HEK293 (cell line): ENCODE measurements around the gene SLC39A10.

ENCODE experiments used
- CTCF ChIA-PET: fragments of 350-600 bp; formaldehyde crosslinking; extraction: SDS; loops from one replicate; lab custom pipeline; 2021; ENCODE audit warnings: antibody characterized with exemption; lab: Yijun Ruan, JAX
- POLR2A ChIA-PET: fragments of 300-600 bp; formaldehyde crosslinking; extraction: SDS; loops from one replicate; lab custom pipeline; 2020; ENCODE audit warnings: antibody characterized with exemption, inconsistent platforms; lab: Yijun Ruan, JAX
- H3K27ac ChIP-seq: fragments of 200-500 bp; sonication (Bioruptor generic); 2 replicates; pipeline ENCODE4 v1.5.1; 2014; ENCODE audit warnings: low read depth, low read length, control low read depth, inconsistent platforms; ENCODE audit errors: extremely low read depth
- H3K36me3 ChIP-seq, 2 experiments: fragments of 200-500 bp in 1 of 2; sonication (Bioruptor generic) in 1 of 2; 1 replicate in 1 of 2; 2 replicates in 1 of 2; pipeline ENCODE4 v1.5.1; 2014 to 2017; ENCODE audit warnings: inconsistent platforms in 2 of 2, low read length in 2 of 2; ENCODE audit not compliant: control insufficient read depth in 2 of 2, insufficient read depth in 1 of 2
- H3K4me1 ChIP-seq: fragments of 200-500 bp; sonication (Bioruptor generic); 2 replicates; pipeline ENCODE4 v1.5.1; 2014; ENCODE audit warnings: mild to moderate bottlenecking, low read length, inconsistent platforms; ENCODE audit not compliant: control insufficient read depth, insufficient read depth
- H3K4me3 ChIP-seq: 2 replicates; pipeline ENCODE4 v1.5.1; 2011; ENCODE audit warnings: low read depth, mild to moderate bottlenecking, control low read depth, low read length, moderate library complexity
- H3K9me3 ChIP-seq: fragments of 200-500 bp; sonication (Bioruptor generic); 2 replicates; pipeline ENCODE4 v1.5.1; 2014; ENCODE audit warnings: low read depth, low read length, inconsistent platforms; ENCODE audit not compliant: control insufficient read depth, insufficient read depth
- INSM2 ChIP-seq: fragments of 450-650 bp; formaldehyde crosslinking; IDR thresholded peaks from 2 replicates; pipeline ENCODE4 v1.5.1; 2016; ENCODE audit warnings: missing biosample characterization, missing genetic modification characterization
- KLF16 ChIP-seq: fragments of 450-650 bp; formaldehyde crosslinking; IDR thresholded peaks from 2 replicates; pipeline ENCODE4 v1.5.1; 2017; ENCODE audit warnings: missing biosample characterization, missing genetic modification characterization
- KLF8 ChIP-seq: fragments of 450-650 bp; formaldehyde crosslinking; IDR thresholded peaks from 2 replicates; pipeline ENCODE4 v1.5.1; 2016; ENCODE audit warnings: missing biosample characterization, missing genetic modification characterization
- OSR2 ChIP-seq: fragments of 450-650 bp; formaldehyde crosslinking; IDR thresholded peaks from 2 replicates; pipeline ENCODE4 v1.5.1; 2016; ENCODE audit warnings: missing biosample characterization, missing genetic modification characterization
- PRDM1 ChIP-seq: fragments of 450-650 bp; formaldehyde crosslinking; IDR thresholded peaks from 2 replicates; pipeline ENCODE4; 2016; ENCODE audit warnings: missing biosample characterization, missing genetic modification characterization
- SCRT2 ChIP-seq: fragments of 450-650 bp; formaldehyde crosslinking; IDR thresholded peaks from 2 replicates; pipeline ENCODE4 v1.5.1; 2016; ENCODE audit warnings: missing biosample characterization, missing genetic modification characterization
- TRIM28 ChIP-seq: IDR thresholded peaks from 2 replicates; pipeline ENCODE4 v1.6.1; 2011; ENCODE audit warnings: low read length, control low read depth, borderline replicate concordance
- ZBTB20 ChIP-seq: fragments of 450-650 bp; formaldehyde crosslinking; IDR thresholded peaks from 2 replicates; pipeline ENCODE4 v1.5.1; 2016; ENCODE audit warnings: missing biosample characterization, missing genetic modification characterization
- ZBTB48 ChIP-seq: fragments of 450-650 bp; formaldehyde crosslinking; IDR thresholded peaks from 2 replicates; pipeline ENCODE4 v1.5.1; 2016; ENCODE audit warnings: missing biosample characterization, missing genetic modification characterization
- ZBTB6 ChIP-seq: fragments of 450-650 bp; formaldehyde crosslinking; IDR thresholded peaks from 2 replicates; pipeline ENCODE4 v1.5.1; 2017; ENCODE audit warnings: missing biosample characterization, missing genetic modification characterization
- ZBTB7A ChIP-seq: fragments of 450-650 bp; formaldehyde crosslinking; IDR thresholded peaks from 2 replicates; pipeline ENCODE4 v1.5.1; 2016; ENCODE audit warnings: low read depth, missing biosample characterization, missing genetic modification characterization
- ZNF10 ChIP-seq: fragments of 450-650 bp; formaldehyde crosslinking; IDR thresholded peaks from 2 replicates; pipeline ENCODE4 v1.5.1; 2017; ENCODE audit warnings: missing biosample characterization, missing genetic modification characterization
- ZNF132 ChIP-seq: fragments of 450-650 bp; formaldehyde crosslinking; IDR thresholded peaks from 2 replicates; pipeline ENCODE4 v1.5.1; 2017; ENCODE audit warnings: missing biosample characterization, missing genetic modification characterization, borderline replicate concordance
- ZNF202 ChIP-seq: fragments of 450-650 bp; formaldehyde crosslinking; IDR thresholded peaks from 2 replicates; pipeline ENCODE4 v1.5.1; 2016; ENCODE audit warnings: missing biosample characterization, missing genetic modification characterization, borderline replicate concordance
- ZNF292 ChIP-seq: fragments of 450-650 bp; formaldehyde crosslinking; IDR thresholded peaks from 2 replicates; pipeline ENCODE4 v1.5.1; 2016; ENCODE audit warnings: low read depth, missing biosample characterization, missing genetic modification characterization, borderline replicate concordance
- ZNF391 ChIP-seq: fragments of 450-650 bp; formaldehyde crosslinking; IDR thresholded peaks from 2 replicates; pipeline ENCODE4 v1.5.1; 2016; ENCODE audit warnings: low read depth, missing biosample characterization, missing genetic modification characterization, borderline replicate concordance
- ZNF501 ChIP-seq: fragments of 450-650 bp; formaldehyde crosslinking; IDR thresholded peaks from 2 replicates; pipeline ENCODE4 v1.5.1; 2016; ENCODE audit warnings: missing biosample characterization, missing genetic modification characterization
- ZNF514 ChIP-seq: fragments of 450-650 bp; formaldehyde crosslinking; IDR thresholded peaks from 2 replicates; pipeline ENCODE4 v1.5.1; 2016; ENCODE audit warnings: missing biosample characterization, missing genetic modification characterization
- ZNF585B ChIP-seq: fragments of 450-650 bp; formaldehyde crosslinking; IDR thresholded peaks from 2 replicates; pipeline ENCODE4 v1.5.1; 2016; ENCODE audit warnings: missing biosample characterization, missing genetic modification characterization
- ZNF677 ChIP-seq: fragments of 450-650 bp; IDR thresholded peaks from 2 replicates; pipeline ENCODE4 v1.5.0; 2018; ENCODE audit warnings: missing biosample characterization, mild to moderate bottlenecking, missing genetic modification characterization, moderate library complexity
- ZNF701 ChIP-seq: fragments of 450-650 bp; formaldehyde crosslinking; IDR thresholded peaks from 2 replicates; pipeline ENCODE4 v1.5.1; 2016; ENCODE audit warnings: missing biosample characterization, missing genetic modification characterization
- ZNF792 ChIP-seq: fragments of 450-650 bp; formaldehyde crosslinking; IDR thresholded peaks from 2 replicates; pipeline ENCODE4 v1.5.1; 2016; ENCODE audit warnings: missing biosample characterization, missing genetic modification characterization

SLC39A10 gene

GRCh38 chr2:195632856-195633572 lies 24.0 kb upstream of the SLC39A10 start:
- 0 out of 2 replicates have a peak, but pooled peaks have one; percentile 39 for TF ChIP-seq SCRT2 (tag by site-specific recombination)
- TF ChIP-seq ZNF677 (tag by site-specific recombination): no peak
- TF ChIP-seq ZNF585B (tag by site-specific recombination): peak; percentile 33; the same call in 1 of the 2 replicates
- no peak for TF ChIP-seq ZNF132 (tag by site-specific recombination)
- ChIA-PET CTCF (interaction anchor here (0.7 to 1.7 kb wide), 2 partner anchors 27 to 439 kb away, joined by 3 to 6 read pairs; no protein-coding TSS in a partner anchor), POLR2A (interaction anchor here (0.6 kb wide), 1 partner anchor 14 kb away, joined by 3 read pairs; no protein-coding TSS in a partner anchor)
- Histone ChIP-seq H3K4me3 (no peak overlapping the region), H3K36me3 (no peaks in the 10 kb centered on the region), H3K27ac (no peak overlapping the region), H3K4me1 (no peaks in the 10 kb centered on the region), H3K9me3 (no peaks in the 10 kb centered on the region)

GRCh38 chr2:195633573-195633870 lies 23.5 kb upstream of the SLC39A10 start:
- H3K4me3 ChIP-seq: no peak overlapping the region

GRCh38 chr2:195633974-195634373 lies 23.1 kb upstream of the SLC39A10 start:
- no peak overlapping the region for H3K27ac ChIP-seq
- ChIA-PET CTCF (interaction anchor here (1.7 kb wide), 1 partner anchor 26 kb away, joined by 6 read pairs; no protein-coding TSS in a partner anchor), POLR2A (interaction anchor here (0.6 kb wide), 1 partner anchor 15 kb away, joined by 3 read pairs; no protein-coding TSS in a partner anchor)
- no peaks in the 10 kb centered on the region for H3K9me3 ChIP-seq
- H3K4me3 ChIP-seq: no peak overlapping the region
- no peaks in the 10 kb centered on the region for H3K36me3 ChIP-seq
- no peaks in the 10 kb centered on the region for H3K4me1 ChIP-seq
- TF ChIP-seq ZNF514 (tag by site-specific recombination): no peak
- TF ChIP-seq ZNF292 (tag by site-specific recombination): no peak
- no peak for TF ChIP-seq PRDM1 (tag by site-specific recombination)
- TF ChIP-seq ZNF701 (tag by site-specific recombination): no peak
- no peak for TF ChIP-seq ZBTB6 (tag by site-specific recombination)
- TF ChIP-seq ZNF501 (tag by site-specific recombination): no peak
- no peak for TF ChIP-seq ZNF391 (tag by site-specific recombination)
- no peak for TF ChIP-seq KLF8 (tag by site-specific recombination)
- no peak for TF ChIP-seq ZNF792 (tag by site-specific recombination)
- no peak for TF ChIP-seq ZBTB20 (tag by site-specific recombination)
- TF ChIP-seq OSR2 (tag by site-specific recombination): no peak
- no peak for TF ChIP-seq ZNF10
- TF ChIP-seq ZBTB48 (tag by site-specific recombination): no peak
- TF ChIP-seq TRIM28: no peak
- TF ChIP-seq, all 188 proteins: peak for 0

More at GRCh38 chr2:195633573-195633870, 23.5 kb upstream of the SLC39A10 start:
- Histone ChIP-seq H3K9me3 (no peaks in the 10 kb centered on the region), H3K4me1 (no peaks in the 10 kb centered on the region), H3K27ac (no peak overlapping the region), H3K36me3 (no peaks in the 10 kb centered on the region)
- ChIA-PET CTCF (interaction anchor here (0.7 to 1.7 kb wide), 2 partner anchors 27 to 438 kb away, joined by 3 to 6 read pairs; no protein-coding TSS in a partner anchor), POLR2A (interaction anchor here (0.6 kb wide), 1 partner anchor 15 kb away, joined by 3 read pairs; no protein-coding TSS in a partner anchor)
- no peak for TF ChIP-seq INSM2 (tag by site-specific recombination)
- TF ChIP-seq ZNF202: no peak
- no peak for TF ChIP-seq ZBTB7A (tag by site-specific recombination)
- no peak for TF ChIP-seq KLF16 (tag by site-specific recombination)
